GM04504 (cell line): ENCODE data around the gene NKTR.
"Not testable (repeated sequence)": the region's sequence is repeated elsewhere in the genome, so short reads cannot be mapped to it uniquely, and the experiment has no call there.

ENCODE experiments used
- DNase-seq: peaks from one replicate; pipeline ENCODE4 v3.0.0-alpha.2; 2012; ENCODE audit warnings: low read depth

Gene NKTR

DNA sequence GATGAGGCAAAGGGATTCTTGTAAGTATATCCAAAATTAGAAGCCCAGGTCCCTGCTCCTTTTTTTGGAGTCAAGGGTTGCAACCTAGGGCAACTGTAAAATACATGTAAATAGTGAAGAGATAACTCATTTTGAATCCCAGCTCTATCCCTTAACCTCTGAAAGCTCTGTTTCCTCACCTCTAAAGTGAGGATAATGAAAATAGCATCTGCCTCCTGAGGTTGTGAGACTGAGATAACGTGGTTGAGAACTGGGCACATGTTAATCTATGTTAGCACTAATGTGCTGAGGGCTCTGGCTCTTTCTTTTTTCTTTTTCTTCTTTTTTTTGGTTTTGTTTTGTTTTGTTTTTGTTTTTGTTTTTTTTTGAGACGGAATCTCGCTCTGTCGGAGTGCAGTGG lies 4.8 kb upstream of the NKTR start:
- DNase-seq, result no peak

GRCh38 chr3:42597098-42597497 lies 3.4 kb upstream of the NKTR start:
- not testable (repeated sequence) for DNase-seq

- peak; percentile 30 for DNase-seq
Measured at GRCh38 chr3:42600958-42601675, 631 bp downstream of the NKTR start.

GRCh38 chr3:42601896-42602581 lies 1.6 kb downstream of the NKTR start:
- no peak for DNase-seq

- DNase-seq, result no peak
Measured at GRCh38 chr3:42602961-42603360, 2.5 kb downstream of the NKTR start.

DNA sequence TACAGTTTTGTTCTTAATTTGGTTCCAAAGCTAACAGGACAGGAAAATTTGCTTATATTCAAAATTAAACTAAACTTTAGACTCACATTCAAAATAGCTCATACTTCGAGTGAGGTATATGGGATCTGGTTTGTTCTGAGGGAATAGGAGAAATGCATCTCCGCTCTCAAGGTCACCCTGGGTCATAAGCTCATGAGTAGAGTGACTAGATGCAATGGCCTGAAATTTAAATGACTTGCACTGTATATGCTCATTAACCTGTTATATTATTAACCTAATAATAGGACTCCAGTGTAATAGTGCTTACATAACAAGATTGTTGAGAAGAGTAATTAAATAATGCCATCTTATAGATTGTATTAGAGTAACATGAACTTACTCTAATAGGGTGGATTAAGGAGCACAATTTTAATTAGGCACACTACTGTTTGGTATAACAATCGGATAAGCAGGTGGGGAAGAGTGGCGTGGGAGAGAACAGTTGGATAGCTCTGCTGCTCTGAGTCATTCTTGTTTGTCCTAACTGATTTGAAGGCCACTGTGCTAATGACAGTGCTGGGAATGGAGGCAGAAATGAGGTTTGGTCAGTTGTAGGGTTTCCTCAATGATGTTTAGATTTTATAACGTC lies 5.2 kb downstream of the NKTR start:
- no peak for DNase-seq

- peak; percentile 30 for DNase-seq
Measured at GRCh38 chr3:42608581-42608980, 8.1 kb downstream of the NKTR start.

DNA sequence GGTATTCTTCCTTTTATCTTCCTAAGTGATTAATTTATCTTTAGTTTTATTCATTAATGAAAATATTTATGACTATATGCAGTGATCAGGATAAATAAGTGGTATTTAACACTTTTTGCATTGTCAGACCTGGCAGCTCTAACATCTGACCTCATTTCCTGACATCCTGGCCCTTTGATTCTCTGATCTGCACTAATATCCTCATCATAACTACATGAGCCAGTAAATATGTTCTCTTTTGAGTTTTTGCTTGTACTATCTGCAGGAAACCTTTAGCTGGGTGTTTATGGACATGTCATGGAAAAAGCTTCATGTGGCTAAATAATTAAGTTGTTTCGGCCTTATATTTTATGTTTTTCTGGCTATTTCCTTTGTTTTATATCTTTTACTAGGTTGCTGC lies 10.5 kb downstream of the NKTR start:
- no peak for DNase-seq

GRCh38 chr3:42612217-42612616 lies 11.7 kb downstream of the NKTR start:
- no peak for DNase-seq

GRCh38 chr3:42612928-42613327 lies 12.4 kb downstream of the NKTR start:
- no peak for DNase-seq

DNA sequence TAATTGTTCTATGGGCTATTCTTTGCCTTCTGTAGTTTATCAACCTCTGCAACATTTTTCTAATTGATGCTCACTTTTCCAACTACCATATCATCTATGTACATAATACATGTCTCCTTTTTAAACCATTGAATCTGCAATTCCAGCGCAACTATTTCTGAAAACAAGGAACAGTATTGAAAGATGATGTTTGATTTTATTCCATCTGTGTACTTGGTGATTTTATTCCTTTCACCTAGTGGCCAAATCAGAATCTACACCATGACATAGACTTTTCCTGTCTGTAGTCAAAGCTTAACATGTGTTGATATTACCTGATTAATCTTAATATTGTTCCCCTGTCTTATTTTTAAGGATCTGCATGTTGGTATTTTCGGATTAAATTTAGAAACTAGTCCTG lies 13.0 kb downstream of the NKTR start:
- no peak for DNase-seq

DNA sequence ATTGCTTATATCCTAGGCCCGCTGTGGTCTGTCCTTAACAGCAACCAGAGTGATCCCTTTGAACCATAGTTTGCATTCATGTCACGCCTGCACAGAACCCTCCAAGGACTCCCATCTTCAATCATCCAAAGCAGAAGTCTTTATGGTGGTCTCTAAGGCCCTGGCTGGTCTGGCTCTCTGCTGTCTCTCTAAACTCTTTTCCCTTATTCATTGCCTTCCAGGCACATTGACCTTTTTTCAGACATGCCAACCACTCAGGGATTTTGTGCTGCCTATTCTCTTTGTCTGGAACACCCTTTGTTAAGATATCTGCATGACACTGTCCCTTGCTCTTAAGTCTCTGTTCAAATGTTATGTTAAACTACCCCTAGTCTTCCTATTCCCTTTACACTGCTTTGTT lies 31.1 kb downstream of the NKTR start:
- DNase-seq, result no peak

GRCh38 chr3:42632146-42632545 lies 31.7 kb downstream of the NKTR start:
- no peak for DNase-seq

DNA sequence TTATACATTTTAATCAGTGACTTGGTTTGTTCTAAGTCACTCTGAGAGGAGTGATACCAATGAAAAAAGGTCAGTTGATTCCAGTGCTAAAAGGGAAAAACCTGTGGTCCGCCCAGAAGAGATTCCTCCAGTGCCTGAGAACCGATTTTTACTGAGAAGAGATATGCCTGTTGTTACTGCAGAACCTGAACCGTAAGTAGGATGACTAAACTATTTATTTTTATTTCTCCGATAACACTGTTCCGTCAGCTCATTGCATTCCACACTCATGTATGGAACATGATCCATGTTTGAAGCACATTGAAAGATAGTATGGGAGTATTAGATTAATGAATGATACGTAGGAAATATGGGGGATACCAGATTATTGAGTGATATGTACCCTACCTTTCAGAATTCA lies 33.1 kb downstream of the NKTR start:
- DNase-seq, result no peak

GRCh38 chr3:42635111-42635510 lies 34.6 kb downstream of the NKTR start:
- DNase-seq, result no peak

DNA sequence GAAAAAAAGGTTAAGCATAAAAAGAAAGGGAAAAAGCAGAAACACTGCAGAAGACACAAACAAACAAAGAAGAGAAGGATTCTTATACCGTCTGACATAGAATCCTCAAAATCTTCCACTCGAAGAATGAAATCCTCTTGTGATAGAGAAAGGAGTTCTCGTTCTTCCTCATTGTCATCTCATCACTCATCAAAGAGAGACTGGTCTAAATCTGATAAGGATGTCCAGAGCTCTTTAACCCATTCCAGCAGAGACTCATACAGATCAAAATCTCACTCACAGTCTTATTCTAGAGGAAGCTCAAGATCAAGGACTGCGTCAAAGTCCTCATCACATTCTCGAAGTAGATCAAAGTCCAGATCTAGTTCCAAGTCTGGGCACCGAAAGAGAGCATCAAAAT lies 36.5 kb downstream of the NKTR start:
- no peak for DNase-seq

- no peak for DNase-seq
Measured at GRCh38 chr3:42638339-42638842, 37.9 kb downstream of the NKTR start.

DNA sequence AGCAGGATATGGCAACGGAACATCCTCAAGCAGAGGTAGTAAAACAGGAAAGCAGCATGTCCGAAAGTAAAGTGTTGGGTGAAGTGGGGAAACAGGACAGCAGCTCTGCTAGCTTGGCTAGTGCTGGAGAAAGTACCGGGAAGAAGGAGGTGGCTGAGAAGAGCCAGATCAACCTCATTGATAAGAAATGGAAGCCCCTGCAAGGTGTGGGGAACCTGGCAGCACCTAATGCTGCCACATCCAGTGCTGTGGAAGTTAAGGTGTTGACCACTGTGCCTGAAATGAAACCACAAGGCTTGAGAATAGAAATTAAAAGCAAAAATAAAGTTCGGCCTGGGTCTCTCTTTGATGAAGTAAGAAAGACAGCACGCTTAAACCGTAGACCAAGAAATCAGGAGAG lies 38.7 kb downstream of the NKTR start:
- DNase-seq, result no peak

- no peak for DNase-seq
Measured at GRCh38 chr3:42640129-42640528, 39.6 kb downstream of the NKTR start.

GRCh38 chr3:42640771-42641370 lies 40.4 kb downstream of the NKTR start:
- no peak for DNase-seq

DNA sequence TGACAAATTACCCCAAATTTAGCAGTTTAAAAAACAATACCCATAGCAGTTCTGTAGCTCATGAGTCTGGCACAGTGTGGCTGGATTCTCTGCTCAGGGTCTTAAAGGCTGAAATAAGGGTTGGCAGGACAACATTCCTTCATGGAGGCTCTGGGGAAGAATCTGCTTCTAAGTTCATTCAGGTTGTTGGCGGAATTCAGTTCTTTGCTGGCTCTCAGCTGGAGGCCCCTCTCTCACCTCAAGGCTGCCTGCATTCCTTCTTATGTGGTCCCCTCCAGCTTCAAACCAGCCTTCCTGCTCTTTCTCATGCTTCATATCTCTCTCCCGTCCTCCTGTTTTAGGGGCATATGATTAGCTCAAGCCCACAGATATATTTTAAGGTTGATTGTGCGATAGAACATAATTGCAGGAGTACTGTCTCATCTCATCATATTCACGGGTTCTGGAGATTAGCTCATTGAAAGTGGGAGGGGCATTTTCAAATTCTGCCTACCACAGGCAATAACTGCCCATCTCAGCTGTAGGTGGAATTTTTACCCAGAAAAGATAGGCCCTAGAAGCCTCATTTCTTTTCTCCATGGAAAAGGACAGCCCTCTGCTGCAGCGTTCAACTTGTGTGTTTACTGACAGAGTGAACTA lies 47.5 kb downstream of the NKTR start:
- DNase-seq, result no peak

GRCh38 chr3:42649006-42649405 lies 48.5 kb downstream of the NKTR start:
- DNase-seq, result no peak
